ENCODE results near the gene ZC3H12D.

DNA sequence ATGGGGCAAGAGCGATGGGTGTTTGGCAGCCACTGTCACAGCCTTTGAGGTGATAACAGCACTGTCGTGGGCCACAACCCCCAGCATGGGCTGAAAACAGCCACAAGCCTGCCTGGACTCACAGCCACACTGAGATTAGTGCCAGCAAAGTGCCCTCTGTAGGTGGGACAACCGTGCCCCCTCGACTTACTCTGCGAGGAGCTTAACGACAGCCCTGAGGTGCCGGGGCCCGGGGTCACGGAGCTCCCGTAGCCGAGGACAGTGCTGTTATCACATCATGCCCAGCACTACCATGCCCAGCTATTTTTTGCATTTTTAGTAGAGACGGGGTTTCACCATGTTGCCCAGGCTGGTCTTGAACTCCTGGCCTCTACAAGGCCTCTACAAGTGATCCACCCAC, 48.2 kb downstream of the ZC3H12D start:
- TF ChIP-seq, protein P1, sequence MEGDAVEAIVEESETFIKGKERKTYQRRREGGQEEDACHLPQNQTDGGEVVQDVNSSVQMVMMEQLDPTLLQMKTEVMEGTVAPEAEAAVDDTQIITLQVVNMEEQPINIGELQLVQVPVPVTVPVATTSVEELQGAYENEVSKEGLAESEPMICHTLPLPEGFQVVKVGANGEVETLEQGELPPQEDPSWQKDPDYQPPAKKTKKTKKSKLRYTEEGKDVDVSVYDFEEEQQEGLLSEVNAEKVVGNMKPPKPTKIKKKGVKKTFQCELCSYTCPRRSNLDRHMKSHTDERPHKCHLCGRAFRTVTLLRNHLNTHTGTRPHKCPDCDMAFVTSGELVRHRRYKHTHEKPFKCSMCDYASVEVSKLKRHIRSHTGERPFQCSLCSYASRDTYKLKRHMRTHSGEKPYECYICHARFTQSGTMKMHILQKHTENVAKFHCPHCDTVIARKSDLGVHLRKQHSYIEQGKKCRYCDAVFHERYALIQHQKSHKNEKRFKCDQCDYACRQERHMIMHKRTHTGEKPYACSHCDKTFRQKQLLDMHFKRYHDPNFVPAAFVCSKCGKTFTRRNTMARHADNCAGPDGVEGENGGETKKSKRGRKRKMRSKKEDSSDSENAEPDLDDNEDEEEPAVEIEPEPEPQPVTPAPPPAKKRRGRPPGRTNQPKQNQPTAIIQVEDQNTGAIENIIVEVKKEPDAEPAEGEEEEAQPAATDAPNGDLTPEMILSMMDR (IDR thresholded peaks at IDR 0.05; ENCODE audit: low read length), result no peak
- no peak for TF ChIP-seq EZH2 (optimal IDR thresholded peaks at IDR 0.05; ENCODE audit: low read depth, low read length)

All from MM.1S (cell line).